Esophagus muscularis mucosa (tissue), 4 donors: ENCODE results near the gene COMMD7.

Experiments used
- EP300 ChIP-seq: sonication (generic); formaldehyde crosslinking; IDR thresholded peaks from one replicate; pipeline ENCODE4 v1.6.1; 2017; ENCODE audit warnings: antibody characterized with exemption
- POLR2A ChIP-seq: fragments of 450-650 bp; IDR thresholded peaks from one replicate; pipeline ENCODE4 v1.6.1; 2017; ENCODE audit warnings: antibody characterized with exemption, moderate library complexity, mild to moderate bottlenecking, low read depth
- POLR2AphosphoS5 ChIP-seq, 2 donors: sonication (generic); formaldehyde crosslinking; IDR thresholded peaks; one replicate each; pipeline ENCODE4 v1.6.1; 2017; ENCODE audit warnings: antibody characterized with exemption in 2 of 2
- TF ChIP-seq, protein P1 (sequence below), 3 experiments: fragments of 200-600 bp in 2 of 3; fragments of 450-650 bp in 1 of 3; sonication (generic) in 2 of 3; IDR thresholded peaks; one replicate each; pipeline ENCODE4 v1.5.1; 2017 to 2019; ENCODE audit warnings: antibody characterized with exemption in 3 of 3, mild to moderate bottlenecking in 2 of 3, moderate library complexity in 1 of 3

- TF ChIP-seq, protein P1, sequence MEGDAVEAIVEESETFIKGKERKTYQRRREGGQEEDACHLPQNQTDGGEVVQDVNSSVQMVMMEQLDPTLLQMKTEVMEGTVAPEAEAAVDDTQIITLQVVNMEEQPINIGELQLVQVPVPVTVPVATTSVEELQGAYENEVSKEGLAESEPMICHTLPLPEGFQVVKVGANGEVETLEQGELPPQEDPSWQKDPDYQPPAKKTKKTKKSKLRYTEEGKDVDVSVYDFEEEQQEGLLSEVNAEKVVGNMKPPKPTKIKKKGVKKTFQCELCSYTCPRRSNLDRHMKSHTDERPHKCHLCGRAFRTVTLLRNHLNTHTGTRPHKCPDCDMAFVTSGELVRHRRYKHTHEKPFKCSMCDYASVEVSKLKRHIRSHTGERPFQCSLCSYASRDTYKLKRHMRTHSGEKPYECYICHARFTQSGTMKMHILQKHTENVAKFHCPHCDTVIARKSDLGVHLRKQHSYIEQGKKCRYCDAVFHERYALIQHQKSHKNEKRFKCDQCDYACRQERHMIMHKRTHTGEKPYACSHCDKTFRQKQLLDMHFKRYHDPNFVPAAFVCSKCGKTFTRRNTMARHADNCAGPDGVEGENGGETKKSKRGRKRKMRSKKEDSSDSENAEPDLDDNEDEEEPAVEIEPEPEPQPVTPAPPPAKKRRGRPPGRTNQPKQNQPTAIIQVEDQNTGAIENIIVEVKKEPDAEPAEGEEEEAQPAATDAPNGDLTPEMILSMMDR (IDR thresholded peaks at IDR 0.05): no peak
- TF ChIP-seq POLR2AphosphoS5 (IDR thresholded peaks at IDR 0.05) (no peak), EP300 (no peak), POLR2A (no peak)
Measured at GRCh38 chr20:32773855-32774254, 30.6 kb upstream of the COMMD7 start.
